H9 (cell line): ENCODE results near the gene ABHD4. TPM values are rescaled to one million over a fixed set of nuclear protein-coding genes. Genes with fewer than 3 reads are reported as not detected.

Experiments used
- DNase-seq: peaks from one replicate; pipeline ENCODE4 v3.0.0-alpha.2; 2017
- H2AFZ ChIP-seq: one replicate; pipeline ENCODE4 v1.6.1; 2013; ENCODE audit warnings: mild to moderate bottlenecking, low read length, control low read depth, moderate library complexity
- H2AK5ac ChIP-seq: 2 replicates; pipeline ENCODE4 v1.6.1; 2013; ENCODE audit warnings: low read length, control low read depth, mixed read lengths; ENCODE audit not compliant: insufficient read length
- H2BK120ac ChIP-seq: one replicate; pipeline ENCODE4 v1.6.1; 2013; ENCODE audit warnings: low read depth, mild to moderate bottlenecking, low read length, control low read depth, inconsistent platforms; ENCODE audit not compliant: poor library complexity, severe bottlenecking
- H2BK12ac ChIP-seq: 2 replicates; pipeline ENCODE4 v1.6.1; 2013; ENCODE audit warnings: low read length, control low read depth, mixed read lengths, low read depth; ENCODE audit not compliant: insufficient read length
- H2BK15ac ChIP-seq: 2 replicates; pipeline ENCODE4 v1.6.1; 2013; ENCODE audit warnings: low read depth, low read length, control low read depth
- H2BK20ac ChIP-seq: one replicate; pipeline ENCODE4 v1.6.1; 2013; ENCODE audit warnings: low read depth, mild to moderate bottlenecking, low read length, control low read depth, inconsistent platforms; ENCODE audit not compliant: poor library complexity, severe bottlenecking
- H2BK5ac ChIP-seq: 2 replicates; pipeline ENCODE4 v1.6.1; 2013; ENCODE audit warnings: low read length, control low read depth, mixed read lengths; ENCODE audit not compliant: insufficient read length
- H3K14ac ChIP-seq: 2 replicates; pipeline ENCODE4 v1.6.1; 2013; ENCODE audit warnings: low read length, control low read depth; ENCODE audit not compliant: insufficient read depth
- H3K18ac ChIP-seq: 2 replicates; pipeline ENCODE4 v1.6.1; 2013; ENCODE audit warnings: low read depth, mild to moderate bottlenecking, mixed read lengths, low read length, control low read depth; ENCODE audit not compliant: insufficient read length
- H3K23ac ChIP-seq: 2 replicates; pipeline ENCODE4 v1.6.1; 2013; ENCODE audit warnings: low read length, control low read depth, mixed read lengths, low read depth; ENCODE audit not compliant: insufficient read length
- H3K23me2 ChIP-seq: 2 replicates; pipeline ENCODE4 v1.6.1; 2013; ENCODE audit warnings: low read depth, mild to moderate bottlenecking, mixed read lengths, low read length, control low read depth; ENCODE audit not compliant: insufficient read length, poor library complexity, severe bottlenecking
- H3K27ac ChIP-seq: 2 replicates; pipeline ENCODE4 v1.5.1; 2013; ENCODE audit warnings: low read length, control low read depth, mixed read lengths, low read depth; ENCODE audit not compliant: insufficient read length
- H3K27me3 ChIP-seq: 2 replicates; pipeline ENCODE4 v1.6.1; 2013; ENCODE audit warnings: low read length, control low read depth, inconsistent platforms; ENCODE audit not compliant: insufficient read depth
- H3K4ac ChIP-seq: 2 replicates; pipeline ENCODE4 v1.6.1; 2013; ENCODE audit warnings: low read depth, mild to moderate bottlenecking, control low read depth, inconsistent platforms, low read length, moderate library complexity
- H3K4me1 ChIP-seq: 2 replicates; pipeline ENCODE4 v1.6.1; 2013; ENCODE audit warnings: low read length, control low read depth, inconsistent platforms; ENCODE audit not compliant: insufficient read depth
- H3K4me2 ChIP-seq: 2 replicates; pipeline ENCODE4 v1.6.1; 2013; ENCODE audit warnings: low read length, control low read depth, mixed read lengths; ENCODE audit not compliant: insufficient read length, insufficient read depth
- H3K56ac ChIP-seq: 2 replicates; pipeline ENCODE4 v1.6.1; 2013; ENCODE audit warnings: low read depth, mild to moderate bottlenecking, mixed read lengths, low read length, control low read depth; ENCODE audit not compliant: insufficient read length
- H3K79me1 ChIP-seq: 2 replicates; pipeline ENCODE4 v1.6.1; 2013; ENCODE audit warnings: low read depth, mild to moderate bottlenecking, moderate library complexity, low read length, control low read depth, inconsistent platforms; ENCODE audit not compliant: insufficient read depth, poor library complexity, severe bottlenecking
- H3K79me2 ChIP-seq: 2 replicates; pipeline ENCODE4 v1.6.1; 2013; ENCODE audit warnings: low read length, control low read depth, inconsistent platforms; ENCODE audit not compliant: insufficient read depth
- H3K9ac ChIP-seq: 2 replicates; pipeline ENCODE4 v1.6.1; 2013; ENCODE audit warnings: low read length, control low read depth, mixed read lengths; ENCODE audit not compliant: insufficient read length; ENCODE audit errors: extremely low read depth
- H3K9me3 ChIP-seq: one replicate; pipeline ENCODE4 v1.6.1; 2013; ENCODE audit warnings: low read depth, low read length, inconsistent platforms; ENCODE audit not compliant: control insufficient read depth
- H3T11ph ChIP-seq: one replicate; pipeline ENCODE4 v1.6.1; 2013; ENCODE audit warnings: mild to moderate bottlenecking, low read length, control low read depth, inconsistent platforms
- H4K20me1 ChIP-seq: one replicate; pipeline ENCODE4 v1.6.1; 2013; ENCODE audit not compliant: control insufficient read depth, insufficient read length, insufficient read depth
- H4K5ac ChIP-seq: 2 replicates; pipeline ENCODE4 v1.6.1; 2013; ENCODE audit warnings: low read depth, mild to moderate bottlenecking, mixed read lengths, low read length, control low read depth; ENCODE audit not compliant: insufficient read length
- H4K8ac ChIP-seq: replicated peaks from 2 replicates; pipeline ENCODE4 v1.6.1; 2013; ENCODE audit warnings: low read length, control low read depth, mixed read lengths, low read depth; ENCODE audit not compliant: insufficient read length
- H4K91ac ChIP-seq: 2 replicates; pipeline ENCODE4 v1.6.1; 2013; ENCODE audit warnings: low read depth, mild to moderate bottlenecking, moderate library complexity, mixed read lengths, low read length, control low read depth; ENCODE audit not compliant: insufficient read length
- H3K27ac Mint-ChIP-seq, 3 experiments: 2 replicates in 2 of 3; 3 replicates in 1 of 3; pipeline ENCODE4 v1.8.0; 2020 to 2021; ENCODE audit warnings: mixed read lengths in 3 of 3, mild to moderate bottlenecking in 1 of 3, moderate library complexity in 1 of 3
- H3K27me3 Mint-ChIP-seq: 2 replicates; pipeline ENCODE4 v1.8.0; 2021; ENCODE audit warnings: low read depth, mild to moderate bottlenecking, moderate library complexity, mixed read lengths
- H3K36me3 Mint-ChIP-seq, 3 experiments: 2 replicates in 2 of 3; 3 replicates in 1 of 3; pipeline ENCODE4 v1.8.0; 2020 to 2021; ENCODE audit warnings: low read depth in 3 of 3, mixed read lengths in 3 of 3; ENCODE audit not compliant: insufficient read depth in 1 of 3
- H3K4me1 Mint-ChIP-seq, 2 experiments: 2 replicates each; pipeline ENCODE4 v1.8.0; 2020; ENCODE audit warnings: mixed read lengths in 2 of 2
- H3K4me3 Mint-ChIP-seq, 2 experiments: 2 replicates in 1 of 2; 3 replicates in 1 of 2; pipeline ENCODE4 v1.8.0; 2020 to 2021; ENCODE audit warnings: mild to moderate bottlenecking in 2 of 2, mixed read lengths in 2 of 2, moderate library complexity in 1 of 2
- H3K9me3 Mint-ChIP-seq, 2 experiments: 2 replicates in 1 of 2; 3 replicates in 1 of 2; pipeline ENCODE4 v1.8.0; 2020; ENCODE audit warnings: mild to moderate bottlenecking in 2 of 2, mixed read lengths in 2 of 2, moderate library complexity in 1 of 2
- CTCF ChIP-seq: fragments of 200-600 bp; sonication (generic); conservative IDR thresholded peaks from 3 replicates; pipeline ENCODE4 v1.8.0; 2021; ENCODE audit warnings: antibody characterized with exemption, mild to moderate bottlenecking
- WGBS: extraction: QIAGEN DNeasy Blood & Tissue Kit; methylation state at CpG from one replicate; pipeline ENCODE4 v1.1.7; 2013; ENCODE audit warnings: missing lambda C conversion rate, low lambda C conversion rate, mixed read lengths; ENCODE audit not compliant: insufficient read length; ENCODE audit errors: extremely low coverage; 5-methylcytosine and 5-hydroxymethylcytosine counted together
- total RNA-seq: library from RNA; stranded (reverse); gene quantifications from 2 replicates; pipeline ENCODE4 v1.2.1, GENCODE V29; 2021

The ABHD4 gene
- total RNA-seq, 1 experiment from 2014 or later: 21.8 TPM

GRCh38 chr14:22552001-22552826 lies 45.9 kb upstream of the ABHD4 start:
- no peaks in the 10 kb centered on the region for H3K27me3 ChIP-seq
- no CpG with 5 or more reads among the region's 13 CpGs for WGBS

More at GRCh38 chr14:22552001-22552826, 45.9 kb upstream of the ABHD4 start:
- Mint-ChIP-seq H3K9me3 (no peaks in the 10 kb centered on the region; a peak in 1 of 5 replicates), H3K36me3 (no peaks in the 10 kb centered on the region), H3K4me1 (peaks cover 42% of the 10 kb centered on the region in 2 experiments), H3K27ac (peak overlapping the region in 1 of 3 experiments; percentile 94; a peak in 1 of 7 replicates), H3K4me3 (no peak overlapping the region), H3K27me3 (peaks cover 3% of the 10 kb centered on the region; the same call in 1 of the 2 replicates)
- H2BK120ac ChIP-seq: no peak overlapping the region
- no peak overlapping the region for H2BK20ac ChIP-seq
- H4K91ac ChIP-seq: no peak overlapping the region
- no peak overlapping the region for H3T11ph ChIP-seq
- no peak overlapping the region for H3K27ac ChIP-seq
- no peak overlapping the region for H3K9ac ChIP-seq
- H2BK15ac ChIP-seq: no peak overlapping the region
- no peak overlapping the region for H4K5ac ChIP-seq
- no peak overlapping the region for H3K4me2 ChIP-seq
- DNase-seq: no peak
- H4K20me1 ChIP-seq: no peaks in the 10 kb centered on the region
- no peak overlapping the region for H3K14ac ChIP-seq
- H2AK5ac ChIP-seq: no peak overlapping the region
- H2BK12ac ChIP-seq: no peak overlapping the region
- H3K18ac ChIP-seq: no peak overlapping the region
- no peak overlapping the region for H2BK5ac ChIP-seq
- H4K8ac ChIP-seq: no peak overlapping the region
- H3K9me3 ChIP-seq: no peaks in the 10 kb centered on the region
- TF ChIP-seq CTCF: no peak
- H3K4ac ChIP-seq: no peak overlapping the region
- no peak overlapping the region for H3K56ac ChIP-seq
- H3K23me2 ChIP-seq: no peaks in the 10 kb centered on the region
- H2AFZ ChIP-seq: no peak overlapping the region
- no peaks in the 10 kb centered on the region for H3K79me1 ChIP-seq
- no peaks in the 10 kb centered on the region for H3K79me2 ChIP-seq
- H3K23ac ChIP-seq: no peak overlapping the region
- peaks cover 6% of the 10 kb centered on the region; the same call in 1 of the 2 replicates for H3K4me1 ChIP-seq
